ENCODE results near the gene IBTK.
"Not testable (repeated sequence)": the region's sequence is repeated elsewhere in the genome, so short reads cannot be mapped to it uniquely, and the experiment has no call there.

Gene IBTK

DNA sequence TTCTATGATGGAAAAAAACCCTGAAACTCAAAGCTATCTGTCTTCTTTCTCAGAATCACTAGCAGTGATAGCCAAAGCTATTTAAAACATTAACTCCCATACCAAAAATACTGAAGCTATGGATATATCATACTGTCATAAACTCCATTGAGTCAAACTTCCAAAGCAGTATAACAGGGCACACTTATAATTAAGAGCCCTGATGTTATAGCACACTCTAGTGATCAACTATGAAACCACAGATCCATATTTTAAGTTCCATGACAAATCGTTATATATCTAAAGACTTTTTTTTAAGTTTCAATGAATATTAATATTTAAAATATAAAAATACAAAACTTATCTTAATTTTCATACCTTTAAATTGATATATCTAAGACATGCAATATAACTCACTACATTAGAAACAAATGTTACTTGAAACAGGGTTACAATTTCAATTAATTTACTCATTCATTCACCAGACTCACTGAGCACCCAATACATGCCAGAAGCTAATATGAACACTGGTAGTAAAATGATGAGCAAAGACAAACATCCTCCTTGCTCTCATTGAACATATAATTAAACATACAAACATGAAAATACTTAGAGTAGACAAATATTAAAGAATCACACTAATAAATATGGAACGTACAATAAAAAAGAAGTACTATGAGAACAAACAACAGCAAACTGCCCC is 69.3 kb downstream of the IBTK start:
- no peak for DNase-seq (ENCODE audit: low read depth in 3 of 3)

DNA sequence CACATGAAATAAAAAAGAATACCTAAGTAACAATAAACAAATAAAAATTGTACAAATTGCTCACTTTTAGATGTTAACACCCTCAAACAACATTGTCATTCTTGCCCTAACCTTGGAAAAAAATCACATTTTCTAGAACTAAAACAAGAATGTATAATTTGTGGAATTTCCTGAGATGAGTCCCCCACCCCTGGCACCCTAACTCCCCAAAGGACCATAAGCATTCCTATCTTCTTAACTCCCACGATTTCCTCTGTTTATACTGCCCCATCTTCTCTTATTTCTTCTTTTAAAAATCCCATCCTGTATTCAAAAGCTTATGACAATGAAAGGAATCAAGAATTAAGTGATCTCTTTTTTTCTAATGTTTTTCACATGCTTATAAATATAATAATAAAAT is 70.9 kb downstream of the IBTK start:
- no peak for DNase-seq (ENCODE audit: low read depth in 3 of 3)

DNA sequence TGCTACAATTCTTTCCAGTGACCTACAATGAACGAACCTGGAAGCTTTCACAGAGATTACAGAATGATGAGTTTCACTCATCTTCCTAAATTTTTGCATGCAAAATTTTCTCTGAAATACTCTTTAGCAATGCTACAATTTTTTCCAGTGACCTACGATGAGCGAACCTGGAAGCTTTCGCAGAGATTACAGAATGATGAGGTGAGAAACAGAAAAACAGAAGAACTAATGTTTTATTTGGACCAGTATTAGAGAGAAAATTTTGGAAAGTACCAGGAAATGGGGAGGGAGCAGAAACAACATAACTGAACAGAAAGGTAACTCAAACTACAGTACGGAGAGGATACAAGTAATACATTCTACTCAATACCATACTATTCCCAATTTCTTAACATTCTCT is 75.0 kb downstream of the IBTK start:
- DNase-seq (ENCODE audit: low read depth in 3 of 3): no peak

DNA sequence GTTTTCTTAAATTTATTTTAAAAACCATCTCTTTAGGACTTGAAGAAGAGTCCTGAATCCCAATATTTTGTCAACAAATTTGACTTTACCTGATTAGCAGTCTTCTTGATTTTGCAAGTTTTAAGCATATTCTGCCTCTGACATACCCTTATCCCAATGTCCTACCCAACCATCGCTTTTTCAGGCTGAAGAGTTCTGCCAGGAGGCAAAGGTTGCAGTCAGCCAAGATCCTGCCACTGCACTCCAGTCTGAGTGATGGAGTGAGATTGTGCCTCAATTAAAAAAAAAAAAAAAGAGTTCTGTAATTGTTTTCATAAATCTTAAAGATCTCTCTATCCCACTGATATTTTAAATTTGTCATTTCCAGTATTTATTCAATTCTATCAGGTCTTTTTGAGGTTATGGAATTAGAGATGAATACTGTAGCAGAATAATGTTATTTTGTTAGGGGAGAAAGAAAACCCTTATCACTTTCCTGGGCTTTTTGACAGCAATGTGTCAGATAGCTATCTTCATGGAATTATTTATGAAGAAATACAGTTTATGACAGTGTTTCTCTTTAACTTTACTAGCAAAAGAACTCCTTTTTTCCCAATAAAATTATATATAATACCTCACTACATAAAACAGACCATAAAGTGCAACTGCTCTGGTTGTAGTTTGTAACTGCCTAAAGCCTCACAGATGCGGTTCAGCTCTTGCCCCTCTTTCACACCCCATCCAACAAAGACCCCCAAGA is 78.2 kb downstream of the IBTK start:
- no peak for DNase-seq (ENCODE audit: low read depth in 3 of 3)

DNA sequence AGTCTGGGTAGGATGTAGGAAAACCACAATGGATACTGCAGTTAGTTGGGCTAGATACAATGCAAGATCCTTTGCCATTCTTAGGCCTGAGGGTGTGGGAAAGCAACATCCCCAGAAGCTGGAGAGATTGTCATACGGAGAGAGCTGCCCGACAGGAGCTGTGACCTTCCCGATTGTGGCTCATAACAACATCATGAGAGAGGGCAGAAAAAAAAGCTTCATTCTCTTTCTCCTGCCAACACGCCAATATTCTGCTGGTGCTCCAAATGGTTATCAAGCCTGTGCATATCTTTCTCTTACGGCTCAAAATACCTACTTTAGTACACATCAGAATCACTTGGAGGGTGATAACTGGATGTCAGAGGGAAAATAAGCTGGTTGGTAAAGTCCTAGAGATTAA is 81.1 kb downstream of the IBTK start:
- no peak for DNase-seq (ENCODE audit: low read depth in 3 of 3)

DNA sequence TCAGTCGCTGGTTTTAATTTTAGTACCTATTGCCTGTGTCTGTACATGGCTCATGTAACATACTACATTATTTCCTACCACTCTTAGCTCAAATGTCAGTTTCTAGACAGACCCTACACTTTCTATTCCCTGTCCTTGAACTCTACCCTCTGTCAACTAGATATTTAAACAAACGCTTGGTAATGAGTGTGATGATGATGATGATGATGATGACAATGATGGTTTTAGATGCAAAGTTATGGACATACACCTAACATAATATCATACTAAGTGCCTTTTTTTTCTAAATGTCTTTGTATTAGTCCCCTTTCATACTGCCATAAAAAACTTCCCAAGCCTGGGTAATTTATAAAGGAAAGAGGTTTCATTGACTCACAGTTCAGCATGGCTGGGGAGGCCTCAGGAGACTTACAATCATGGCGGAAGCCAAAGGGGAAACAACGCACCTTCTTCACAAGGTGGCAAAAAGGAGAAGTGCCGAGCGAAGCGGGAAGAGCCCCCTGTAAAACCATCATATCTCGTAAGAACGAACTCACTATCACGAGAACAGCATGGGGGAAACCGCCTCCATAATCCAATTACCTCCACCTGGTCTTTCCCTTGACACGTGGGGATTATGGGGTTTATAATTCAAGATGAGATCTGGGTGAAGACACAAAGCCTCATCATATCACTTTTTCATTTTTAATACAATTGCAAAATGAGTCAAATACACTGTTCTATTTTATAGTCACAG is 87.1 kb downstream of the IBTK start:
- no peak for DNase-seq (ENCODE audit: low read depth in 3 of 3)

DNA sequence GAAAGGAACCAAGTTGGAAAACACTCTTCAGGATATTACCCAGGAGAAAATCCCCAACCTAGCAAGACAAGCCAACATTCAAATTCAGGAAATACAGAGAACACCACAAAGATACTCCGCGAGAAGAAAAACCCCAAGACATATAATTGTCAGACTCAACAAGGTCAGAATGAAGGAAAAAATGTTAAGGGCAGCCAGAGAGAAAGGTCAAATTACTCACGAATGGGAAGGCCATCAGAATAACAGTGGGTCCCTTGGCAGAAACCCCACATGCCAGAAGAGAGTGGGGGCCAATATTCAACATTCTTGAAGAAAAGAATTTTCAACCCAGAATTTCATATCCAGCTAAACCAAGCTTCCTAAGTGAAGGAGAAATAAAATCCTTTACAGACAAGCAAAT is 94.8 kb downstream of the IBTK start:
- DNase-seq (ENCODE audit: low read depth in 3 of 3): not testable (repeated sequence)

DNA sequence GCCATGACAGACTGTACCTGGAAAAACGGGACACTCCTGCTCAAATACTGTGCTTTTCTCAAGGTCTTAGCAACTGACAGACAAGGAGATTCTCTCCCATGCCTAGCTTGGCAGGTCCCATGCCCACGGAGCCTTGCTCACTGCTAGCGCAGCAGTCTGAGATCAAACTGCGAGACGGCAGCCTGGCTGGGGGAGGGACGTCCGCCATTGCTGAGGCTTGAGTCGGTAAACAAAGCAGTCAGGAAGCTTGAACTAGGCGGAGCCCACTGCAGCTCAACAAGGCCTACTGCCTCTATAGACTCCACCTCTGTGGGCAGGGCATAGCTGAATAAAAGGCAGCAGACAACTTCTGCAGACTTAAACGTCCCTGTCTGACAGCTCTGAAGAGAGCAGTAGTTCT is 96.4 kb downstream of the IBTK start:
- not testable (repeated sequence) for DNase-seq (ENCODE audit: low read depth in 3 of 3)

DNA sequence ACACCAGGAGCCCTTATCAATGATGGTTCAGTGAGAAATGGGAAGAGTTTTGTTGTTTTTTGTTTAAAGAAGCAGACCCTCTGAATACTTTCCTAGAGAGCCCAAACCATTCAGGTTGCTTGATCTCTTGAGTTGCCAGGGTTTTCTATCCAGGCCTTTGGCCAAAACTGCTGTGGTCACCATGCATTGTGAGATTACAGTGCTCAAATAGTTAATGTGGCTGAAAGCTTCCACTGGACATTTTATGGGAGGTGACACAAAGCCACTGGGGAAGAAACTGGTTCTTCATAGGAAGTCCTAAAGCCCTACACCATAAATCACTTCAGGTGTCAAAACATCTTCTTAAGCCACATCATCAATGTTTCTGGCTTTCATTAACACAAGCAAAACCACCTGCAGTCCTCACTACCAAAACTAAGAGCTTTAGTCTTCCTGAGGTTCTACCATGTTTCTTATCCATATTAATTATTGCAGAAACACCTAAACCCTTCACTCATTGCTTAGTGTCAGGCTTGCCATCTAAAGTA is 101.6 kb downstream of the IBTK start:
- no peak for DNase-seq (ENCODE audit: low read depth in 3 of 3)

DNA sequence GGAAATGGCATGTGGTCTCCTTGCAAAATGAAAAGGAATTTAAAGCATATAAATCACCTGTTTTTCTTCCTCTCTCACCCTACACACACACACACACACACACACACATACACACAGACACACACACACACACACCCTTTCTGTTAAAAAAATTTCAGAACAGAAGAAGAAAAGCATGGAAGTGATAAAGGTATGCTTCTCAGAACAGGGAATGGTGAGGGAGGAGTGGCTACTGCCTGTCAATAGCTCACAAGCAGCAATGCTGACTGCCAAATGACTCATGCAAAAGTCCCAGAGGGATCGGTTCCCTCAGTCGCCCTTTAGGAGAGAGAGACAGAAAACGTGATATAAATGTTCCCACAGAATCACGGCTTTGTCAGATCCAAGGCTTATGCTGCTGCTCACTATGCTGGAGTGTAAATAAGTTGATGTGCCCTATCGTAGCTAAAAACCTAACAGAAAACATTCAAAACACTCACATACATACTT is 102.6 kb downstream of the IBTK start:
- DNase-seq (ENCODE audit: low read depth in 3 of 3): no peak

DNA sequence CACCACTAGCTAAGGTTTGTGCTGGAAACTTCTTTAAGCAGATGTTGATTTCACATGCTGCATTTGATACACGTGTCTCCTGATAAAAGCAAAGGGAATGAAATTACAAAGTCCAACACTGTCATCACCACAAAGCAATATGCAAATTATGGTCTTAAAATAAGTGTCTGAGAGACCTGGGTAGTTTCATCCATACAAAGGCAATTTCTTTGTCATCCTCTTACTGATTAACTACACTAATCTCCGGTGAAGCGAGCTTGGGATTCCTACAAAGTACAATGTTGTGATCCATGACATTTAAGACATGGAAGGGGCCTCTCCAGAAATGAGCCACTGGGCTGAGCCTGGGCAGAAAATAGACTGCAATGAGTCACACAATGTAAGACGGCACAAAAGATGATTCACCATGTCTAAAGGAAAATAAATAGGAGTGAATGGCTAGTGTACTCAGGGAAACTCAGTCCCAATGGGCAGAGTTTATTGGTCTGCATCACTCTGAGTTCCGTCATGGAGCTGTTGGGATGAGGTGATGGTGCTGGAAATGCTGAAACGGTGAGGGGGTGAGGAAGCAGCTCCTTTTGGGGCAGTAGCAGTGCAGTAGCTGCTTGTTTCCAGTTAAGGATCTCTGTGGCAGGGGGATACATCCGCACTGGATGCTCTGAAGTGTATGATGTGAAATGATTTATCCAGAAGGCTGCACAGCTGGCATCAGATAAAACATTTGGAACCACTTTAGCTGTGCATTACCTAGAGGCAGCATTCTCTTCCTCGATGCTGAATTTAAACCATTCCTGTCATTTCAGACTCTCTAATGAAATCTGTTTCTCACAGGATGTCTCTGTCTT is 103.3 kb downstream of the IBTK start:
- DNase-seq (ENCODE audit: low read depth in 3 of 3): no peak

DNA sequence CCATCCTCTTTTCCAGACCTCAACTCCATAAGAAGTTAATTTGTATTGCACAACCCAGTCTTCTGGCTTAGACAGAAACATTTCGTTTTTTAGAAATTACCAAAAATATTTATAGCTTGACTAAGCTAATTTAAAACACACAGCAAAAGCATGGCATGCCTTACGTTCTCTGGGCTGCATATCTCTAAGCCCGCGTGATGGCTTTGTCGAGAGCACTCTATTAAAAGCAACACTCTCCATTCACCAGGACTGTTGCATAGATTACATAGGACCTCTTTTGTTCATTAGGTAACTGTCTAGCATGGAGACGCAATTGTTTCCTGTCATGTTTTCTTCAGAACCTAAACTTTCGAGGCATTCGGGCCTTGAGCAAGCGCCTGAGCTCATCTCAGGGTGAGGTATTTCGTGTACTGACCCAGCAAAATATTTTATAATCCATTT is 104.5 kb downstream of the IBTK start:
- no peak for DNase-seq (ENCODE audit: low read depth in 3 of 3)

DNA sequence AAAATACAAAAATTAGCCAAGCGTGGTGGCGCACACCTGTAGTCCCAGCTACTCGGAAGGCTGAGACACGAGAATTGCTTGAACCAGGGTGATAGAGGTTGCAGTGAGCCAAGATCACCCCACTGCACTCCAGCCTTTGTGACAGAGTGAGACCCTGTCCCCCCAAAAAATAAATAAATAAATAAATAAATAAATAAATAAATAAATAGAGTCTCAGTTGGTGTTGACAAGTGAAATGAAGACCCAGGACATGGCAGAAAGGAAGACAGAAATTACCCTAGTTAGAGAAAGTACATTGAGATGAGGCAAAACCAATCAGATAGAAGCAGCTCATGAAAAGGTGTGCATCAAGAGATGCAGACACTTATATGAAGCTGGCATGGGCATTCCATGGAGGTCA is 105.0 kb downstream of the IBTK start:
- DNase-seq (ENCODE audit: low read depth in 3 of 3): no peak

DNA sequence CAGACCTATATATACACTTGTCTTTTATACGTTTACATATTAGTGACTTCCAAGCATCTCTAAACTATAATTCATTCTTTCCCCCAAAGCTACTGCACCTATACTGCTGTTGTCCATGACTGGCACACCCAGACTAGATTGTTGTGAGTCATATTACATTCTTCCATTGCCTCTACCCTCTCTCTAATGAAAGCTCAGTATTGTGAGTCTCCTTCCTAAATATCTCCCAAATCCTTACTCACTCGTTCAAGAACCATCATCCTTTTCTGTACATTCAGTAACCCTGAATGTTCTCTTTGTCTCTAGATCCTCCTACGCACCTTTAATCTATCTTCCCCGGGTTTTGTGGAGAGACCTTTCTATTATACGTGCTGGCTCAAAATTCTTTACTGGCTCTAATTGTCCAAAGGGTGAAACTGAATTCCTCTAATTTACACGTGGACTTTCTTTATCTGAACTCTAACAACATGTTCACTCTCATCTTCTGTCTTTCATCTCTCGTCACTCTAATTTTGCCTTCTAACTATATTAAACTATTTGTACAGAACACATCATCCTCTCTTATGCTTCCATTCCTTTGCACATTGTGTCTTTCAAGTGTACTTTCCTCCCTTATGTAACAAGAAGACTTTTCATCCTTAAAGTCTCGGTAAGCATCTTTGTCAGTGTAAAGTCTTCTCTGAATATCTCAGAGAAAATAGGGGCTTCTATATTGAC is 109.3 kb downstream of the IBTK start:
- DNase-seq (ENCODE audit: low read depth in 3 of 3): no peak

DNA sequence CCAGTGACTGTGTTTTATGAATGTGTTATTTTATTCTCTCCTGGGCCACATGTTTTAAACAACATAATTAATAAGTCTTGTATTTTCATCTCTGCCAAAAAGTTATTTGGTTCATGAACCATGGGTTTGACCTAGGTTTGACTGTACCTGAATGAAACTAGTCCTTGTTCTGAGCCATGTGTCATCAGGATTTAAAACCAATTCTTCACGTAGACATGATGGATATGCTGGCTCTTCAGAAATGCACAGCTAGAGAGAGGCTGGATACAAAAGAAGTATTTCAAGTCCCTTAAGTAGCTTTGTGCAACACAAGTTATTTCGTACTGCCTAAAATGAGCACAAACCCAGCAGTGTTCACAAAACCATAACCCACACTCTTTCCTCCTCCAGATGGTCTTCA is 116.1 kb downstream of the IBTK start:
- no peak for DNase-seq (ENCODE audit: low read depth in 3 of 3)

DNA sequence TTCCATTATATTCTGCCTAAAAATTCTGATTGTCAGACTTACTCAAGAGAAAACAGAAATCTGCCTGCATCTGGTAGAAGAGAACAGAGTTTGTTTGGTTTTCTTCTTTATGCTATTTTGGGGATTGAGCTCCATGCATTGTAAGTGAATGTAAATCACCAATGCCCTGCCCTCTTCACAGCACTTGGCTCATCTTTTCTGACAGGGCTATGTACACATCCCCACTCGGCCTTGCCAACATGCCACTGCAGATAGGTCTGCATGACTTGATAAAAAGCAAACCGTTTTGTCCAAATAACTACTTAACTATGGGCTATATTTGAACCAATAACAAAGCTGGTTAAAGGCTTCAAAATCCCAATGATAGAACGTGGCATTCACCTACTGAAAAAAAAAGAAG is 117.7 kb downstream of the IBTK start:
- no peak for DNase-seq (ENCODE audit: low read depth in 3 of 3)

DNA sequence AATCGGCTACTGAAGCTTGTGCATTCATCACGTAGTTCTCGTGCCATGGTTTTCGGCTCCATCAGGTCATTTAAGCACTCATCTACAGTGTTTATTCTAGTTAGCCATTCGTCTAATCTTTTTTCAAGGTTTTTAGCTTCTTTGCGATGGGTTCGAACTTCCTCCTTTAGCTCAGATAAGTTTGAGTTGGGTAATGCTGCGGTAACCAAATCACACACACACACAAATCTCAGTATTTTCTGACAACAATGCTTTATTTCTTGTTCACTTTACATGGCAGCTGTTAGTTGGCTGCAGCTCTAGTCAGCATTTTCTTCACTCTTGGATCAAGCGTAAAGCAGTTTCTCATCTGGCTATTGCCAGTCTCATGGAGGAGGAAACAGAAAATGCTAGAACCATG is 118.6 kb downstream of the IBTK start:
- not testable (repeated sequence) for DNase-seq (ENCODE audit: low read depth in 3 of 3)

DNA sequence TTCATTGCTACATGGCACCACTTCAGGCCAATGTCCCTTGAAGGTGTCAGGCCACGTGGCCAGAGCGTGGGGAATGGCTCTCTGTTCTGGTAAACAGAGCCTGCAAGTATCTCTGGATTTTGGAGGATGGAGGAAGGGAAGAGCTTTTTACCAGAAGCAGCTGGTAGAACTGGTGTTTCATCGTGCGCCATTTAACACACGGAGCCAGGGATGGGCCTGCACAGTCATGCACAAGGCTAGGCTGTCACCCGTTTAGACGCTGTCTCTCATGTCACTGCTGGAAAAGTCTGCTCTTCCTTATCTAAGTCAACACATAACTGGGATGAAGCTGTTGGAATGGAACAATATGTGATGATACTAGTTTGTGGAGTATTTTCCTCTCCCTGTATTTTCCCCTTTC is 123.9 kb downstream of the IBTK start:
- no peak for DNase-seq (ENCODE audit: low read depth in 3 of 3)

Data from stimulated activated CD4-positive, alpha-beta T cell treated with anti-CD3 and anti-CD28 coated beads, TNF-alpha, amount 100 ng/mL, for 48 hours (primary cell).